Fibroblast of skin of abdomen (primary cell): Measurements from ENCODE around the gene CCDC85B.

Experiments used
- DNase-seq: peaks from one replicate; pipeline ENCODE4 v3.0.0-alpha.2; 2013

Gene CCDC85B

GRCh38 chr11:65869643-65870306 is 20.7 kb upstream of the CCDC85B start:
- no peak for DNase-seq

- no peak for DNase-seq
These were observed 20.2 kb upstream of the CCDC85B start for GRCh38 chr11:65870307-65870658.

- DNase-seq = no peak
These were observed 19.5 kb upstream of the CCDC85B start for GRCh38 chr11:65870706-65871681.

- DNase-seq = no peak
These were observed 18.5 kb upstream of the CCDC85B start for GRCh38 chr11:65871811-65872548.

GRCh38 chr11:65872586-65873317 is 17.7 kb upstream of the CCDC85B start, which contains the start of gene EFEMP2:
Gene EFEMP2, minus strand, starts transcription at chr11:65872800. Its CDS starts 446 bp downstream, at chr11:65872354.
- peak; percentile 75 for DNase-seq

GRCh38 chr11:65873318-65874156 is 16.9 kb upstream of the CCDC85B start:
- DNase-seq = peak; percentile 92

GRCh38 chr11:65879617-65880016 is 10.9 kb upstream of the CCDC85B start, which contains the start of gene CTSW:
Gene CTSW, plus strand, starts transcription at chr11:65879837. Its CDS starts 18 bp downstream, at chr11:65879855.
- DNase-seq = no peak

- DNase-seq = no peak
These were observed 10.4 kb upstream of the CCDC85B start for GRCh38 chr11:65880027-65880426.

GRCh38 chr11:65880844-65881421 is 9.5 kb upstream of the CCDC85B start:
- no peak for DNase-seq

GRCh38 chr11:65882120-65883057 is 8.1 kb upstream of the CCDC85B start:
- DNase-seq = no peak

GRCh38 chr11:65883058-65883761 is 7.3 kb upstream of the CCDC85B start:
- DNase-seq = no peak

- DNase-seq = no peak
These were observed 6.4 kb upstream of the CCDC85B start for GRCh38 chr11:65883786-65884715.

GRCh38 chr11:65884716-65885092 is 5.8 kb upstream of the CCDC85B start:
- peak; percentile 61 for DNase-seq

GRCh38 chr11:65885231-65885630 is 5.2 kb upstream of the CCDC85B start:
- DNase-seq = no peak

GRCh38 chr11:65885808-65886536 is 4.5 kb upstream of the CCDC85B start:
- DNase-seq = no peak

- DNase-seq = no peak
These were observed 3.4 kb upstream of the CCDC85B start for GRCh38 chr11:65886826-65887722.
